ENCODE results near the gene CCL23. TPM values are rescaled to one million over a fixed set of nuclear protein-coding genes. Genes with fewer than 3 reads are reported as not detected.

CCL23 gene
- total RNA-seq, 1 experiment from 2014 or later, result not detected

- Histone ChIP-seq H4K20me1 (ENCODE audit: control insufficient read depth, insufficient read depth, insufficient read length) (no peaks in the 10 kb centered on the region), H3T11ph (ENCODE audit: low read length) (no peak overlapping the region), H4K8ac (replicated peaks; ENCODE audit: insufficient read length, low read depth, low read length) (no peak overlapping the region), H3K79me2 (ENCODE audit: insufficient read depth, low read length) (no peaks in the 10 kb centered on the region), H3K23me2 (ENCODE audit: insufficient read length, low read depth, low read length, poor library complexity, severe bottlenecking) (no peaks in the 10 kb centered on the region), H2BK5ac (ENCODE audit: insufficient read length, low read length) (no peak overlapping the region), H2AK5ac (ENCODE audit: insufficient read length, low read length) (no peak overlapping the region), H3K56ac (ENCODE audit: insufficient read length, low read depth, low read length) (no peak overlapping the region), H2BK120ac (ENCODE audit: low read depth, low read length, poor library complexity, severe bottlenecking) (no peak overlapping the region), H3K4ac (ENCODE audit: low read depth, low read length) (no peak overlapping the region), H2BK15ac (ENCODE audit: low read depth, low read length) (no peak overlapping the region), H2BK20ac (ENCODE audit: low read depth, low read length, poor library complexity, severe bottlenecking) (no peak overlapping the region), H3K79me1 (ENCODE audit: insufficient read depth, low read depth, low read length, poor library complexity, severe bottlenecking) (no peaks in the 10 kb centered on the region), H2AFZ (ENCODE audit: low read length) (no peak overlapping the region), H3K18ac (ENCODE audit: insufficient read length, low read depth, low read length) (no peak overlapping the region), H3K27ac (ENCODE audit: insufficient read length, low read depth, low read length) (no peak overlapping the region), H3K14ac (ENCODE audit: insufficient read depth, low read length) (no peak overlapping the region), H2BK12ac (ENCODE audit: insufficient read length, low read depth, low read length) (no peak overlapping the region), H3K9me3 (ENCODE audit: control insufficient read depth, low read depth, low read length) (no peaks in the 10 kb centered on the region), H3K23ac (ENCODE audit: insufficient read length, low read depth, low read length) (no peak overlapping the region), H3K4me2 (ENCODE audit: insufficient read depth, insufficient read length, low read length) (no peak overlapping the region), H3K9ac (ENCODE audit: extremely low read depth, insufficient read length, low read length) (no peak overlapping the region), H3K27me3 (ENCODE audit: insufficient read depth, low read length) (no peaks in the 10 kb centered on the region), H3K4me1 (ENCODE audit: insufficient read depth, low read length) (no peaks in the 10 kb centered on the region), H4K91ac (ENCODE audit: insufficient read length, low read depth, low read length) (no peak overlapping the region), H4K5ac (ENCODE audit: insufficient read length, low read depth, low read length) (no peak overlapping the region)
- TF ChIP-seq, protein P1, sequence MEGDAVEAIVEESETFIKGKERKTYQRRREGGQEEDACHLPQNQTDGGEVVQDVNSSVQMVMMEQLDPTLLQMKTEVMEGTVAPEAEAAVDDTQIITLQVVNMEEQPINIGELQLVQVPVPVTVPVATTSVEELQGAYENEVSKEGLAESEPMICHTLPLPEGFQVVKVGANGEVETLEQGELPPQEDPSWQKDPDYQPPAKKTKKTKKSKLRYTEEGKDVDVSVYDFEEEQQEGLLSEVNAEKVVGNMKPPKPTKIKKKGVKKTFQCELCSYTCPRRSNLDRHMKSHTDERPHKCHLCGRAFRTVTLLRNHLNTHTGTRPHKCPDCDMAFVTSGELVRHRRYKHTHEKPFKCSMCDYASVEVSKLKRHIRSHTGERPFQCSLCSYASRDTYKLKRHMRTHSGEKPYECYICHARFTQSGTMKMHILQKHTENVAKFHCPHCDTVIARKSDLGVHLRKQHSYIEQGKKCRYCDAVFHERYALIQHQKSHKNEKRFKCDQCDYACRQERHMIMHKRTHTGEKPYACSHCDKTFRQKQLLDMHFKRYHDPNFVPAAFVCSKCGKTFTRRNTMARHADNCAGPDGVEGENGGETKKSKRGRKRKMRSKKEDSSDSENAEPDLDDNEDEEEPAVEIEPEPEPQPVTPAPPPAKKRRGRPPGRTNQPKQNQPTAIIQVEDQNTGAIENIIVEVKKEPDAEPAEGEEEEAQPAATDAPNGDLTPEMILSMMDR (conservative IDR thresholded peaks at IDR 0.05), result peak; percentile 90
- Mint-ChIP-seq H3K9me3 (no peaks in the 10 kb centered on the region), H3K27me3 (ENCODE audit: low read depth) (no peaks in the 10 kb centered on the region), H3K36me3 (ENCODE audit: insufficient read depth in 1 of 3, low read depth in 3 of 3) (no peaks in the 10 kb centered on the region), H3K4me1 (peaks cover 2 to 6% of the 10 kb centered on the region in 2 experiments; a peak in 2 of 4 replicates), H3K27ac (peak overlapping the region in 1 of 3 experiments; percentile 88; a peak in 1 of 7 replicates), H3K4me3 (no peak overlapping the region)
- DNase-seq, result peak; percentile 90
- no CpG with 5 or more reads among the region's 8 CpGs for WGBS (ENCODE audit: extremely low coverage, insufficient read length, low lambda C conversion rate)
These were observed 48.0 kb downstream of the CCL23 start for GRCh38 chr17:35969558-35970380.
